Smooth muscle cell (in vitro differentiated cells): ENCODE data around the gene AGBL4. TPM values are rescaled to one million over a fixed set of nuclear protein-coding genes. Genes with fewer than 3 reads are reported as not detected.

Experiments used
- DNase-seq: peaks from one replicate; lab custom pipeline; 2025; ENCODE audit not compliant: unreplicated experiment; lab: John Stamatoyannopoulos, UW
- H2AFZ ChIP-seq: fragments of 200-600 bp; sonication (generic); 2 replicates; pipeline ENCODE4 v1.6.0; 2016; ENCODE audit warnings: antibody characterized with exemption, low read depth, mild to moderate bottlenecking
- H3F3A ChIP-seq: fragments of 200-600 bp; sonication (generic); 2 replicates; pipeline ENCODE4 v1.6.0; 2017; ENCODE audit warnings: antibody characterized with exemption, low read depth
- H3K27ac ChIP-seq: fragments of 200-600 bp; sonication (generic); 2 replicates; pipeline ENCODE4 v1.5.1; 2016; ENCODE audit warnings: low read depth, mild to moderate bottlenecking
- H3K27me3 ChIP-seq: fragments of 200-600 bp; sonication (generic); 2 replicates; pipeline ENCODE4 v1.6.1; 2016; ENCODE audit warnings: low read depth, mild to moderate bottlenecking
- H3K36me3 ChIP-seq: fragments of 200-600 bp; sonication (generic); 2 replicates; pipeline ENCODE4 v1.5.1; 2016; ENCODE audit warnings: low read depth
- H3K4me1 ChIP-seq: fragments of 200-600 bp; sonication (generic); 2 replicates; pipeline ENCODE4 v1.5.1; 2016; ENCODE audit warnings: low read depth
- H3K4me2 ChIP-seq: fragments of 200-600 bp; sonication (generic); 2 replicates; pipeline ENCODE4 v1.6.0; 2016; ENCODE audit warnings: mild to moderate bottlenecking
- H3K4me3 ChIP-seq: fragments of 200-600 bp; sonication (generic); 2 replicates; pipeline ENCODE4 v1.5.1; 2016; ENCODE audit warnings: mild to moderate bottlenecking
- H3K79me2 ChIP-seq: fragments of 200-600 bp; sonication (generic); 2 replicates; pipeline ENCODE4 v1.6.0; 2016; ENCODE audit warnings: low read depth, mild to moderate bottlenecking
- H3K9ac ChIP-seq: fragments of 200-600 bp; sonication (generic); 2 replicates; pipeline ENCODE4 v1.6.0; 2016; ENCODE audit warnings: low read depth
- H3K9me3 ChIP-seq: fragments of 200-600 bp; sonication (generic); replicated peaks from 2 replicates; pipeline ENCODE4 v1.5.1; 2016; ENCODE audit warnings: low read depth
- H4K20me1 ChIP-seq: fragments of 200-600 bp; sonication (generic); 2 replicates; pipeline ENCODE4 v1.6.0; 2016; ENCODE audit warnings: low read depth
- CTCF ChIP-seq: fragments of 200-600 bp; sonication (generic); IDR thresholded peaks from 2 replicates; pipeline ENCODE4 v1.5.1; 2017; ENCODE audit warnings: borderline replicate concordance, mild to moderate bottlenecking, antibody characterized with exemption; ENCODE audit not compliant: insufficient read depth, poor library complexity, severe bottlenecking
- WGBS: methylation state at CpG from one replicate; pipeline ENCODE4 v1.1.7; 2016; ENCODE audit warnings: low lambda C conversion rate; 5-methylcytosine and 5-hydroxymethylcytosine counted together
- polyA plus RNA-seq: library from polyadenylated mRNA; unstranded; fragments of >200 nt; fragmentation: Nextera tagmentation; extraction: Ambion mirVana; gene quantifications from 2 replicates; pipeline ENCODE4 v1.2.1, GENCODE V29; 2016
- total RNA-seq: library from RNA; depleted of rRNA; stranded (reverse); fragments of >200 nt; gene quantifications from 2 replicates; pipeline ENCODE4 v1.2.3, GENCODE V29; 2014

Gene AGBL4
- total and polyA plus RNA-seq, 2 experiments from 2014 or later, result 0.29 TPM; not detected in 1

DNA sequence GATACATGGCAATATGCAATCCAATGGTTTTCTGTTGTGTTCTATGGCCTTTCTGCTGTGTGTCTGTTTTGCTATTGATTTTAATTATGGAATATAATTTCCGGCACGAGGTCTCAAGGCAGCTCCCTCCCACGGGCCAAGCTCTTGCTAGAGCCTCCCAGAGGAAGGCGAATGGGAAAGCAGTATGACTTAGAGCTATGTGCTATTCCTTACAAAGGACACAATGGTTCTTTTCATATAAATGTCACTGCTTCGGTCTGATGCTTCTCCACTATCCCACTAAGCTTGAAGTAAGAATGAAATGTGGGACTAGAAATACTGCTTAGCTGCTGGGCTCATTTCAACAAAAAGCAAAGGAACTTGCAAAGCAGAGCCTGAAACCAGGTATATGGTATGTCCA lies 924.9 kb downstream of the AGBL4 start:
- H3K9ac ChIP-seq, result no peak overlapping the region
- no peak overlapping the region for H3K4me3 ChIP-seq
- no peaks in the 10 kb centered on the region for H3K79me2 ChIP-seq
- H3K27me3 ChIP-seq, result no peaks in the 10 kb centered on the region
- H3K36me3 ChIP-seq, result no peaks in the 10 kb centered on the region
- peaks cover 3% of the 10 kb centered on the region for H3K9me3 ChIP-seq
- no peak overlapping the region for H3K4me2 ChIP-seq
- DNase-seq, result no peak
- H2AFZ ChIP-seq, result no peak overlapping the region
- no peak for TF ChIP-seq CTCF
- no peaks in the 10 kb centered on the region for H3K4me1 ChIP-seq
- no peaks in the 10 kb centered on the region for H4K20me1 ChIP-seq
- WGBS, result 75% methylated on average over 5 of the region's 5 CpGs
- no peak overlapping the region for H3K27ac ChIP-seq
- H3F3A ChIP-seq, result no peaks in the 10 kb centered on the region

GRCh38 chr1:49086327-49086726 lies 937.4 kb downstream of the AGBL4 start:
- H4K20me1 ChIP-seq, result no peaks in the 10 kb centered on the region
- no peak for DNase-seq
- no peaks in the 10 kb centered on the region for H3F3A ChIP-seq
- no peak overlapping the region for H3K4me2 ChIP-seq
- no peaks in the 10 kb centered on the region for H3K79me2 ChIP-seq
- peaks cover 2% of the 10 kb centered on the region for H3K9me3 ChIP-seq
- H3K4me3 ChIP-seq, result no peak overlapping the region
- no peak for TF ChIP-seq CTCF
- no peaks in the 10 kb centered on the region for H3K27me3 ChIP-seq
- 88% methylated on average over 2 of the region's 2 CpGs for WGBS
- H3K9ac ChIP-seq, result no peak overlapping the region
- H3K4me1 ChIP-seq, result no peaks in the 10 kb centered on the region
- H3K36me3 ChIP-seq, result no peaks in the 10 kb centered on the region
- no peak overlapping the region for H3K27ac ChIP-seq
- H2AFZ ChIP-seq, result no peak overlapping the region

DNA sequence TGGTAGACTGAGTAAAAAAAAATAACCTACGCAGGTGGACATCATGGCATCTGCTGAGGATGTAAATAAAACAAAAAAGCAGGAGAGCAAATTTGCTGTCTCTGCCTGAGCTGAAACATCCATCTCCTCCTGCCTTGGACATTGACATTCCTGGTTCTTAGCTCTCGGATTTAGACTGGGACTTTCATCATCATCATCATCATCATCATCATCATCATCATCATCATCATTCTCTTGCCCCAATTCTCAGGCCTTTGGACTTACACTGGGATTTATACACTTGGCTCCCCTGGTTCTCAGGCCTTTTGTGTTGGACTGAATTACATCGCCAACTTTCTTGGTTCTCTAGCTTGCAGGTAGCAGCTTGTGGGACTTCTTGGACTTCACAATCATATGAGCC lies 938.7 kb downstream of the AGBL4 start:
- Histone ChIP-seq H3F3A (no peaks in the 10 kb centered on the region), H3K4me3 (no peak overlapping the region), H3K27me3 (no peaks in the 10 kb centered on the region), H3K36me3 (no peaks in the 10 kb centered on the region), H3K27ac (no peak overlapping the region), H3K9me3 (peaks cover 8% of the 10 kb centered on the region), H4K20me1 (no peaks in the 10 kb centered on the region), H3K4me2 (no peak overlapping the region), H3K4me1 (no peaks in the 10 kb centered on the region), H2AFZ (no peak overlapping the region), H3K79me2 (no peaks in the 10 kb centered on the region), H3K9ac (no peak overlapping the region)
- no peak for TF ChIP-seq CTCF
- no peak for DNase-seq
- 70% methylated on average over 3 of the region's 3 CpGs for WGBS

DNA sequence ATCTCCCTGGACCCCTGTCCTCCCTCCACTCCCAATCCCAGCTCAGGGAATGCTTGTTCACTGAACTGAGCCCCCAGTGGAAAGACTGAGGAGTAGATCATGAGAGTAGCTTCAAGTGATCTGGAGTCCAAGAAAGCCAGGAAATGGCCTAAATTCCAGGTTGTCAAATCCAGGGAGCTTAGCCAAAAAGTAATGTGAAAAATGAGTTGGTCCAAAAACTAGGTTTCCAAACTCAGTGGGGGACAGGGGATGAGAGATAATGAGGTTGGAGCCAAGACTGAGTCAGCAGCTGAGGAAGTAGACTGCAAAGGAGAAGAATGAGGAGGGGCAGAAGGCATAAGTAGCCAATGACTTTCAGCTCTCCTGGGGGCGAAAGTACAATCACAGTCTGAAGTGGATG lies 963.0 kb downstream of the AGBL4 start:
- DNase-seq, result no peak
- Histone ChIP-seq H2AFZ (no peak overlapping the region), H3K4me1 (no peaks in the 10 kb centered on the region), H3K4me3 (no peak overlapping the region), H3K4me2 (no peak overlapping the region), H3K27ac (no peak overlapping the region), H3K27me3 (no peaks in the 10 kb centered on the region), H3K9me3 (peaks cover 4% of the 10 kb centered on the region), H3F3A (no peaks in the 10 kb centered on the region), H3K9ac (no peak overlapping the region), H3K36me3 (no peaks in the 10 kb centered on the region), H3K79me2 (no peaks in the 10 kb centered on the region), H4K20me1 (no peaks in the 10 kb centered on the region)
- no peak for TF ChIP-seq CTCF
- WGBS, result 65% methylated on average over 1 of the region's 1 CpG
